H9 (cell line): Measurements from ENCODE around the gene PIGX. TPM values are rescaled to one million over a fixed set of nuclear protein-coding genes. Genes with fewer than 3 reads are reported as not detected.

ENCODE experiments used
- DNase-seq: peaks from one replicate; pipeline ENCODE4 v3.0.0-alpha.2; 2017
- H2AFZ ChIP-seq: one replicate; pipeline ENCODE4 v1.6.1; 2013; ENCODE audit warnings: mild to moderate bottlenecking, low read length, control low read depth, moderate library complexity
- H2AK5ac ChIP-seq: 2 replicates; pipeline ENCODE4 v1.6.1; 2013; ENCODE audit warnings: low read length, control low read depth, mixed read lengths; ENCODE audit not compliant: insufficient read length
- H2BK120ac ChIP-seq: one replicate; pipeline ENCODE4 v1.6.1; 2013; ENCODE audit warnings: low read depth, mild to moderate bottlenecking, low read length, control low read depth, inconsistent platforms; ENCODE audit not compliant: poor library complexity, severe bottlenecking
- H2BK12ac ChIP-seq: 2 replicates; pipeline ENCODE4 v1.6.1; 2013; ENCODE audit warnings: low read length, control low read depth, mixed read lengths, low read depth; ENCODE audit not compliant: insufficient read length
- H2BK15ac ChIP-seq: 2 replicates; pipeline ENCODE4 v1.6.1; 2013; ENCODE audit warnings: low read depth, low read length, control low read depth
- H2BK20ac ChIP-seq: one replicate; pipeline ENCODE4 v1.6.1; 2013; ENCODE audit warnings: low read depth, mild to moderate bottlenecking, low read length, control low read depth, inconsistent platforms; ENCODE audit not compliant: poor library complexity, severe bottlenecking
- H2BK5ac ChIP-seq: 2 replicates; pipeline ENCODE4 v1.6.1; 2013; ENCODE audit warnings: low read length, control low read depth, mixed read lengths; ENCODE audit not compliant: insufficient read length
- H3K14ac ChIP-seq: 2 replicates; pipeline ENCODE4 v1.6.1; 2013; ENCODE audit warnings: low read length, control low read depth; ENCODE audit not compliant: insufficient read depth
- H3K18ac ChIP-seq: 2 replicates; pipeline ENCODE4 v1.6.1; 2013; ENCODE audit warnings: low read depth, mild to moderate bottlenecking, mixed read lengths, low read length, control low read depth; ENCODE audit not compliant: insufficient read length
- H3K23ac ChIP-seq: 2 replicates; pipeline ENCODE4 v1.6.1; 2013; ENCODE audit warnings: low read length, control low read depth, mixed read lengths, low read depth; ENCODE audit not compliant: insufficient read length
- H3K23me2 ChIP-seq: 2 replicates; pipeline ENCODE4 v1.6.1; 2013; ENCODE audit warnings: low read depth, mild to moderate bottlenecking, mixed read lengths, low read length, control low read depth; ENCODE audit not compliant: insufficient read length, poor library complexity, severe bottlenecking
- H3K27ac ChIP-seq: 2 replicates; pipeline ENCODE4 v1.5.1; 2013; ENCODE audit warnings: low read length, control low read depth, mixed read lengths, low read depth; ENCODE audit not compliant: insufficient read length
- H3K27me3 ChIP-seq: 2 replicates; pipeline ENCODE4 v1.6.1; 2013; ENCODE audit warnings: low read length, control low read depth, inconsistent platforms; ENCODE audit not compliant: insufficient read depth
- H3K4ac ChIP-seq: 2 replicates; pipeline ENCODE4 v1.6.1; 2013; ENCODE audit warnings: low read depth, mild to moderate bottlenecking, control low read depth, inconsistent platforms, low read length, moderate library complexity
- H3K4me1 ChIP-seq: 2 replicates; pipeline ENCODE4 v1.6.1; 2013; ENCODE audit warnings: low read length, control low read depth, inconsistent platforms; ENCODE audit not compliant: insufficient read depth
- H3K4me2 ChIP-seq: 2 replicates; pipeline ENCODE4 v1.6.1; 2013; ENCODE audit warnings: low read length, control low read depth, mixed read lengths; ENCODE audit not compliant: insufficient read length, insufficient read depth
- H3K56ac ChIP-seq: 2 replicates; pipeline ENCODE4 v1.6.1; 2013; ENCODE audit warnings: low read depth, mild to moderate bottlenecking, mixed read lengths, low read length, control low read depth; ENCODE audit not compliant: insufficient read length
- H3K79me1 ChIP-seq: 2 replicates; pipeline ENCODE4 v1.6.1; 2013; ENCODE audit warnings: low read depth, mild to moderate bottlenecking, moderate library complexity, low read length, control low read depth, inconsistent platforms; ENCODE audit not compliant: insufficient read depth, poor library complexity, severe bottlenecking
- H3K79me2 ChIP-seq: 2 replicates; pipeline ENCODE4 v1.6.1; 2013; ENCODE audit warnings: low read length, control low read depth, inconsistent platforms; ENCODE audit not compliant: insufficient read depth
- H3K9ac ChIP-seq: 2 replicates; pipeline ENCODE4 v1.6.1; 2013; ENCODE audit warnings: low read length, control low read depth, mixed read lengths; ENCODE audit not compliant: insufficient read length; ENCODE audit errors: extremely low read depth
- H3K9me3 ChIP-seq: one replicate; pipeline ENCODE4 v1.6.1; 2013; ENCODE audit warnings: low read depth, low read length, inconsistent platforms; ENCODE audit not compliant: control insufficient read depth
- H3T11ph ChIP-seq: one replicate; pipeline ENCODE4 v1.6.1; 2013; ENCODE audit warnings: mild to moderate bottlenecking, low read length, control low read depth, inconsistent platforms
- H4K20me1 ChIP-seq: one replicate; pipeline ENCODE4 v1.6.1; 2013; ENCODE audit not compliant: control insufficient read depth, insufficient read length, insufficient read depth
- H4K5ac ChIP-seq: 2 replicates; pipeline ENCODE4 v1.6.1; 2013; ENCODE audit warnings: low read depth, mild to moderate bottlenecking, mixed read lengths, low read length, control low read depth; ENCODE audit not compliant: insufficient read length
- H4K8ac ChIP-seq: replicated peaks from 2 replicates; pipeline ENCODE4 v1.6.1; 2013; ENCODE audit warnings: low read length, control low read depth, mixed read lengths, low read depth; ENCODE audit not compliant: insufficient read length
- H4K91ac ChIP-seq: 2 replicates; pipeline ENCODE4 v1.6.1; 2013; ENCODE audit warnings: low read depth, mild to moderate bottlenecking, moderate library complexity, mixed read lengths, low read length, control low read depth; ENCODE audit not compliant: insufficient read length
- H3K27ac Mint-ChIP-seq, 3 experiments: 2 replicates in 2 of 3; 3 replicates in 1 of 3; pipeline ENCODE4 v1.8.0; 2020 to 2021; ENCODE audit warnings: mixed read lengths in 3 of 3, mild to moderate bottlenecking in 1 of 3, moderate library complexity in 1 of 3
- H3K27me3 Mint-ChIP-seq: 2 replicates; pipeline ENCODE4 v1.8.0; 2021; ENCODE audit warnings: low read depth, mild to moderate bottlenecking, moderate library complexity, mixed read lengths
- H3K36me3 Mint-ChIP-seq, 3 experiments: 2 replicates in 2 of 3; 3 replicates in 1 of 3; pipeline ENCODE4 v1.8.0; 2020 to 2021; ENCODE audit warnings: low read depth in 3 of 3, mixed read lengths in 3 of 3; ENCODE audit not compliant: insufficient read depth in 1 of 3
- H3K4me1 Mint-ChIP-seq, 2 experiments: 2 replicates each; pipeline ENCODE4 v1.8.0; 2020; ENCODE audit warnings: mixed read lengths in 2 of 2
- H3K4me3 Mint-ChIP-seq, 2 experiments: 2 replicates in 1 of 2; 3 replicates in 1 of 2; pipeline ENCODE4 v1.8.0; 2020 to 2021; ENCODE audit warnings: mild to moderate bottlenecking in 2 of 2, mixed read lengths in 2 of 2, moderate library complexity in 1 of 2
- H3K9me3 Mint-ChIP-seq, 2 experiments: 2 replicates in 1 of 2; 3 replicates in 1 of 2; pipeline ENCODE4 v1.8.0; 2020; ENCODE audit warnings: mild to moderate bottlenecking in 2 of 2, mixed read lengths in 2 of 2, moderate library complexity in 1 of 2
- CTCF ChIP-seq: fragments of 200-600 bp; sonication (generic); conservative IDR thresholded peaks from 3 replicates; pipeline ENCODE4 v1.8.0; 2021; ENCODE audit warnings: antibody characterized with exemption, mild to moderate bottlenecking
- WGBS: extraction: QIAGEN DNeasy Blood & Tissue Kit; methylation state at CpG from one replicate; pipeline ENCODE4 v1.1.7; 2013; ENCODE audit warnings: missing lambda C conversion rate, low lambda C conversion rate, mixed read lengths; ENCODE audit not compliant: insufficient read length; ENCODE audit errors: extremely low coverage; 5-methylcytosine and 5-hydroxymethylcytosine counted together
- total RNA-seq: library from RNA; stranded (reverse); gene quantifications from 2 replicates; pipeline ENCODE4 v1.2.1, GENCODE V29; 2021

Gene PIGX
- total RNA-seq, 1 experiment from 2014 or later, result 20.0 TPM

GRCh38 chr3:196707566-196707965, 4.6 kb upstream of the PIGX start:
- H3K9me3 ChIP-seq, result no peaks in the 10 kb centered on the region
- H3K4ac ChIP-seq, result no peak overlapping the region
- H3K4me1 ChIP-seq, result no peaks in the 10 kb centered on the region
- no peaks in the 10 kb centered on the region for H3K27me3 ChIP-seq
- H2BK12ac ChIP-seq, result no peak overlapping the region
- DNase-seq, result no peak
- H4K8ac ChIP-seq, result no peak overlapping the region
- no peak overlapping the region for H3T11ph ChIP-seq
- H2BK20ac ChIP-seq, result no peak overlapping the region
- H2AFZ ChIP-seq, result no peak overlapping the region
- H3K14ac ChIP-seq, result no peak overlapping the region
- H4K20me1 ChIP-seq, result no peaks in the 10 kb centered on the region
- H3K56ac ChIP-seq, result no peak overlapping the region
- H3K23me2 ChIP-seq, result no peaks in the 10 kb centered on the region
- no peak overlapping the region for H2AK5ac ChIP-seq
- no peak overlapping the region for H3K4me2 ChIP-seq
- H3K27ac Mint-ChIP-seq, result no peak overlapping the region
- H3K9me3 Mint-ChIP-seq, result no peaks in the 10 kb centered on the region
- H4K91ac ChIP-seq, result no peak overlapping the region
- H2BK120ac ChIP-seq, result no peak overlapping the region
- 100% methylated on average over 2 of the region's 8 CpGs for WGBS
- no peaks in the 10 kb centered on the region for H3K36me3 Mint-ChIP-seq
- no peak overlapping the region for H2BK5ac ChIP-seq
- H3K79me2 ChIP-seq, result no peaks in the 10 kb centered on the region
- no peak overlapping the region for H3K18ac ChIP-seq
- no peak overlapping the region for H3K27ac ChIP-seq
- H2BK15ac ChIP-seq, result no peak overlapping the region
- H3K23ac ChIP-seq, result no peak overlapping the region
- no peak for TF ChIP-seq CTCF
- peaks cover 9% of the 10 kb centered on the region for H3K27me3 Mint-ChIP-seq
- no peak overlapping the region for H4K5ac ChIP-seq
- peaks cover 4% of the 10 kb centered on the region in 2 experiments for H3K4me1 Mint-ChIP-seq
- H3K4me3 Mint-ChIP-seq, result no peak overlapping the region
- no peak overlapping the region for H3K9ac ChIP-seq
- H3K79me1 ChIP-seq, result no peaks in the 10 kb centered on the region
